Measurements from ENCODE around the gene UMODL1. TPM values are rescaled to one million over a fixed set of nuclear protein-coding genes. Genes with fewer than 3 reads are reported as not detected.

UMODL1 gene
- total RNA-seq, result under 1 TPM in 1 of 2 donors, not detected in 1; 0.10 TPM
- under 1 TPM; 0.13 to 0.69 (median 0.48) TPM for polyA plus RNA-seq (ENCODE audit: insufficient read length in 6 of 6)
- long read RNA-seq, donor 1, result 0 reads
- long read RNA-seq, donor 2, result 0 reads
- long read RNA-seq, donor 3, result 0 reads
- long read RNA-seq, donor 4, result 0 reads
- long read RNA-seq, donor 5, result 0 reads
- long read RNA-seq, donor 6, result 0 reads
- long read RNA-seq, donor 7, result 0 reads
- long read RNA-seq, donor 8, result 0 reads
- long read RNA-seq, donor 9, result 0 reads
- long read RNA-seq, donor 10, result 0 reads
- long read RNA-seq, donor 11, result 0 reads
- long read RNA-seq, donor 12, result 0 reads

- DNase-seq, result no peak
- Histone ChIP-seq H3K27ac (no peak within 1 kb of the TSS), H3K9me3 (no peaks in the 10 kb centered on the region), H3K27me3 (peaks cover 0 to 11% of the 10 kb centered on the region in 2 donors), H3K36me3 (no peaks in the 10 kb centered on the region), H3K4me1 (no peaks in the 10 kb centered on the region), H3K4me3 (no peak within 1 kb of the TSS)
- TF ChIP-seq CTCF (IDR thresholded peaks at IDR 0.05), result no peak
- intact Hi-C loops (cut with DNase I), result no loop called here
- no peak for ATAC-seq
Measured at GRCh38 chr21:42071146-42071737, at the start of gene UMODL1. UMODL1 (plus strand) TSS chr21:42071317; CDS start chr21:42071317, 0 bp downstream.

GRCh38 chr21:42021371-42022090, 49.6 kb upstream of the UMODL1 start:
- Histone ChIP-seq H3K36me3 (no peaks in the 10 kb centered on the region), H3K9me3 (no peaks in the 10 kb centered on the region), H3K4me3 (no peak overlapping the region), H3K4me1 (no peaks in the 10 kb centered on the region), H3K27ac (no peak overlapping the region), H3K27me3 (no peaks in the 10 kb centered on the region)
- no peak for TF ChIP-seq CTCF (IDR thresholded peaks at IDR 0.05)
- intact Hi-C loops (cut with DNase I), result no loop called here
- no peak for ATAC-seq
- peak in 1 of 4 donors; percentile 34 for DNase-seq

- no peak for TF ChIP-seq CTCF (IDR thresholded peaks at IDR 0.05)
- DNase-seq (no peak), ATAC-seq (no peak)
- no peak overlapping the region for H3K27ac ChIP-seq
- no peaks in the 10 kb centered on the region for H3K9me3 ChIP-seq
- H3K4me3 ChIP-seq, result no peak overlapping the region
- no peaks in the 10 kb centered on the region for H3K36me3 ChIP-seq
- intact Hi-C loops (cut with DNase I), result no loop called here
- no peaks in the 10 kb centered on the region for H3K27me3 ChIP-seq
- no peaks in the 10 kb centered on the region for H3K4me1 ChIP-seq
Measured at GRCh38 chr21:42022091-42022430, 49.1 kb upstream of the UMODL1 start.

GRCh38 chr21:42022906-42023305, 48.2 kb upstream of the UMODL1 start:
- H3K27ac ChIP-seq, result no peak overlapping the region
- ATAC-seq (no peak), DNase-seq (no peak)
- intact Hi-C loops (cut with DNase I), result no loop called here
- no peaks in the 10 kb centered on the region for H3K9me3 ChIP-seq
- TF ChIP-seq CTCF (IDR thresholded peaks at IDR 0.05), result no peak
- H3K27me3 ChIP-seq, result no peaks in the 10 kb centered on the region
- H3K4me3 ChIP-seq, result no peak overlapping the region
- no peaks in the 10 kb centered on the region for H3K4me1 ChIP-seq
- no peaks in the 10 kb centered on the region for H3K36me3 ChIP-seq
